ES-I3 (cell line): ENCODE measurements around the gene PIM1.

Experiments
- H3K36me3 ChIP-seq: 2 replicates; pipeline ENCODE4 v1.6.1; 2013; ENCODE audit warnings: mild to moderate bottlenecking, low read length, control low read depth, moderate library complexity; ENCODE audit not compliant: insufficient read depth
- H3K4me1 ChIP-seq: 2 replicates; pipeline ENCODE4 v1.6.1; 2013; ENCODE audit warnings: mild to moderate bottlenecking, control low read depth, low read length; ENCODE audit not compliant: insufficient read depth
- H3K9ac ChIP-seq: 2 replicates; pipeline ENCODE4 v1.6.1; 2013; ENCODE audit warnings: low read depth, mild to moderate bottlenecking, low read length, moderate library complexity
- H3K9me3 ChIP-seq: 2 replicates; pipeline ENCODE4 v1.6.1; 2013; ENCODE audit warnings: mild to moderate bottlenecking, low read length, moderate library complexity; ENCODE audit not compliant: control insufficient read depth, insufficient read depth

PIM1 gene

DNA sequence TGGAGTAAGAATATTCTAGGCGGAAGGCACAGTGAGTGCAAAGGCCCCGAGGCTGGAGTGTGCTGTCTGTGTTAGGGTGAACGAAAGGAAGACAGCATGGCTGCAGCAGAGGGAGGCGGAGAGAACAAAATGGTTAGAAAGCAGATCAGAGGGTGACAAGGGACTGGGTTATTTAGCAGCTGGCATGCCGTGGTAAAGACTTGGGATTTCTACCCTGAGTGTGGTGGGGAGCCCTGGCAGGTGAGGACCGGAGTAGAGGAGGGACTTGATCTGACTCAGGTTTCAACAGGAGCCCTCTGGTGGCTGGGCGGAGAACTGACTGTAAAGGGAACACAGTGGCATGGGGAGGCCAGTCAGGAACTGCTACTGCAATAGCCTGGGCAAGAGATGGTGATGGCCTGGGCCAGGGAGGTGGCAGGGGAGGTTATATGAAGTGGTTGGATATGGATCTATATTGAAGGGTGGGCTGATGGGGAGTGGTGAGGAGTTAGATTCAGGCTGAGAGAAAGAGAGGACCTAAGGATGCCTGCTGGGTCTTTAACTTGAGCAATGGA is 38.0 kb downstream of the PIM1 start:
- no peaks in the 10 kb centered on the region for H3K36me3 ChIP-seq
- H3K4me1 ChIP-seq, result peaks cover 3% of the 10 kb centered on the region; the same call in 1 of the 2 replicates
- no peak overlapping the region for H3K9ac ChIP-seq
- no peaks in the 10 kb centered on the region for H3K9me3 ChIP-seq

GRCh38 chr6:37208793-37209192 is 38.8 kb downstream of the PIM1 start:
- no peaks in the 10 kb centered on the region for H3K9me3 ChIP-seq
- peaks cover 3% of the 10 kb centered on the region; the same call in 1 of the 2 replicates for H3K4me1 ChIP-seq
- H3K9ac ChIP-seq, result no peak overlapping the region
- H3K36me3 ChIP-seq, result no peaks in the 10 kb centered on the region

GRCh38 chr6:37209461-37210205 is 39.7 kb downstream of the PIM1 start:
- no peak overlapping the region for H3K9ac ChIP-seq

DNA sequence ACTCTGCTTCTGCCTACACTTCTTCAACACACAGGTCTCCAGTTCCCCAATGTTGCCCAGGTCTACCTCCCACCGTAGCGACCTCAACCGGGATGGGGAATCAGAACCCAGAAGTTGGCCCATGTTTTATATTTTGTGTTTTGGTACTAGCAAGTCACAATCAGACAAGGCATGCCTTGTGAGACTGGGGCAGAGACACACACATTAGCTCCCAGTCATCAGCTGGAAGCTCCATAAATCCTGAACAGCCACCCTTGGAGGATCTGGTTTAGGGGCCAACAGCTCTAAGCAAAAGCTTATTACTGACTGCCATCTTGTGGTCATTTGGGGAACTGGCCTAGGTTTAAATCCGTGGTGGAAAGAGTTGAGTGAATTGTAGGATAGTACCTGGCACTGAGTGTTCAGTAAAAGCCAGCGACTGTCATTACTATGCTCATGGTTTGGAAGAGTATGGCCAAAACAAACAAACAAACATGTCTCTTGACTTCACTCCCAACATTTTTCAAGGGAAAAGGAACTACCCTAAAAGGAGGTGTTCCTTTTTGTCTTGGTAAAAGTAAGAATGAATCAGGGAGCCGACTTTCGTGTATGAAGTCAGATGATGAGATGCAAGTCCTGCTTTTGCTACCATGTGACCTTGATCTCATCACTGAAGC is 40.5 kb downstream of the PIM1 start:
- Histone ChIP-seq H3K9me3 (no peaks in the 10 kb centered on the region), H3K36me3 (no peaks in the 10 kb centered on the region), H3K9ac (no peak overlapping the region), H3K4me1 (peaks cover 3% of the 10 kb centered on the region; the same call in 1 of the 2 replicates)

More at GRCh38 chr6:37209461-37210205, 39.7 kb downstream of the PIM1 start:
- Histone ChIP-seq H3K36me3 (no peaks in the 10 kb centered on the region), H3K9me3 (no peaks in the 10 kb centered on the region), H3K4me1 (peaks cover 3% of the 10 kb centered on the region; the same call in 1 of the 2 replicates)

DNA sequence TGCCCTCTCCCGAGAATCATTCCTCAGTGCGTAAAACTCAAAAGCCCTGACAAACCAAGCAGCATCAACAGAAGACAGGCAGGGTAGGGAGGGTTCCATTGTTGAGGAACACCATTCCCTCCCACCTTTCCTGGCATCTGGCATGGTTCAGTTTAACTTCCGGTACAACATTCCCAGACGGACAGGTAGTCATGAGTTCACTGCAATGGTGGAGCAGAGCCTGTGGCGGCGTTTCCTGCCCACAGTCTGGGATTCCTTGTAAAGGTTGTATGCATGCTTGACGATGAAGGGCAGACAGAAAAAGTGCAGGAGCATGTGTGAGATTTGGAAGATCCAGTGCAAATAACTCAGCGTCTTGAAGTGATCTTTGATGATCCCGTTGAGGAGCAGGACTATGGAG is 42.3 kb downstream of the PIM1 start:
- Histone ChIP-seq H3K4me1 (peaks cover 3% of the 10 kb centered on the region; the same call in 1 of the 2 replicates), H3K9me3 (no peaks in the 10 kb centered on the region), H3K9ac (no peak overlapping the region), H3K36me3 (no peaks in the 10 kb centered on the region)

- Histone ChIP-seq H3K4me1 (peaks cover 2% of the 10 kb centered on the region; the same call in 1 of the 2 replicates), H3K9me3 (no peaks in the 10 kb centered on the region), H3K9ac (no peak overlapping the region), H3K36me3 (no peaks in the 10 kb centered on the region)
These were observed 48.1 kb downstream of the PIM1 start for GRCh38 chr6:37218061-37218460.

GRCh38 chr6:37218511-37218910 is 48.6 kb downstream of the PIM1 start:
- Histone ChIP-seq H3K4me1 (peaks cover 3% of the 10 kb centered on the region; the same call in 1 of the 2 replicates), H3K9me3 (no peaks in the 10 kb centered on the region), H3K36me3 (no peaks in the 10 kb centered on the region), H3K9ac (no peak overlapping the region)

- Histone ChIP-seq H3K9me3 (no peaks in the 10 kb centered on the region), H3K4me1 (peaks cover 3% of the 10 kb centered on the region; the same call in 1 of the 2 replicates), H3K9ac (peak overlapping the region; percentile 59), H3K36me3 (no peaks in the 10 kb centered on the region)
These were observed 51.7 kb downstream of the PIM1 start for GRCh38 chr6:37221585-37222124.

DNA sequence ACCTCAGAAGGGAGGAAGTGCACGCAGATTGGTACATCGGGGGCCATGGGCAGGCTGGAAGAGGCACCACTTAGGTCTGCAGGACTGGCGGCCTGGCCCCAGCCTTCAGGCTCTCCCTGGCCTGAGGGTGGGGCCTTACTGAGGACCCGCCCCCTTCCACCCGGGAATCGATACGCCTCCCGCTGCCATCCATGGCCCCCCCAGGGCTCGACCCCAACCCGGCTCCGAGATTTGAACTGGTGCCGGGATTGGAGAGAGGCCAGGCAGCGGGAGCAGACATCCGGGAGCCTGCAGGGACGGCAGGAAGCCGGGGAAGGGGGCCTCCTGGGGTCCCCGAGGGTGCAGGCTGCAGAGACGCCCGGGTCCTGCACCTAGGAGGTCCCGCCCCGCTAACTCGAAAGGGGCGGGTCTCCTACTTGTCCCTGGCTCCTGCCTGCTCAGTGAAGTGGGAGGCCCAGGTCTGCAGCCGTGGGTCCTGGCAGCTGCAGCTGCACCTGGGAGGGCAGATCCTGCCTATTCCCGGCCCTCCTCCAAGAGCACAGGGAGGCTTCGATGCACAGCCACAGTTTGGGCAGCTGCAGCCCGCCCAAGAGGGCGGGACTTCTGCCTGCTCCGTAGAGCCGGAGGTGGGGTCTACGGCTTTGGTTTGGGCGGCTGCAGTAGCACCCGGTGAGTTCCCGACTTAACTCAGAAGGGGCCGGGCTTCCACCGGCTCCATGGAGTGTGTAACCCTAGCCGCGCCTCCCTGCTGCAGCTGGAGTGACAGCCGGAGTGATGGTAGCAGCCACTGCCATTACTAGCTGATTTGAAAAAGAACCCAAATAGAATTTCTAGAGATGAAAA is 52.4 kb downstream of the PIM1 start:
- peaks cover 3% of the 10 kb centered on the region; the same call in 1 of the 2 replicates for H3K4me1 ChIP-seq
- H3K9ac ChIP-seq, result peak overlapping the region; percentile 59
- no peaks in the 10 kb centered on the region for H3K36me3 ChIP-seq
- H3K9me3 ChIP-seq, result no peaks in the 10 kb centered on the region

DNA sequence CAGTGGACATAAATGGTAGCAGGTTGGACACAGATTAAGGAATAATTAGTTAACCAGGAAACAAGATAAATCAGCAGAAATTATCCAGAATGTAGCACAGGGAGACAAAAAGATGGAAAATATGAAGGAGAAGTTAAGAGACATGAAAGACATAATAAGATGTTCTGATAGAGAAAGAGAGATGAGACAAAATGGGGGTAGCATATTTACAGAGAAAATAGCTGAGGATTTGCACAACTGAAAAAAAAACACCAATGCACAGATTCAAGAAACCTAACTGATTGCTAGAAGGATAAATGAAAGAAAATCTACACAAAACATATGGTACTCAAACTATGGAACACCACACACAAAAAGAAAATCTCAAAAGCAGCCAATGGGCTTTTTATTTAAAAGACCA is 53.0 kb downstream of the PIM1 start:
- peaks cover 3% of the 10 kb centered on the region; the same call in 1 of the 2 replicates for H3K4me1 ChIP-seq
- peak overlapping the region; percentile 59; the same call in 1 of the 2 replicates for H3K9ac ChIP-seq
- no peaks in the 10 kb centered on the region for H3K36me3 ChIP-seq
- no peaks in the 10 kb centered on the region for H3K9me3 ChIP-seq
